Uterus (tissue), 2 donors: ENCODE results near the gene FDCSP.

Experiments used
- CTCF ChIP-seq, 4 experiments: fragments of 200-600 bp in 2 of 4; fragments of 450-650 bp in 2 of 4; sonication (generic) in 2 of 4; IDR thresholded peaks; one replicate each; pipeline ENCODE4 v1.5.1; 2016 to 2019; ENCODE audit warnings: antibody characterized with exemption in 4 of 4, mild to moderate bottlenecking in 2 of 4, moderate library complexity in 1 of 4
- POLR2A ChIP-seq, 2 donors: fragments of 450-650 bp; IDR thresholded peaks; one replicate each; pipeline ENCODE4 v1.6.1; 2016; ENCODE audit warnings: antibody characterized with exemption in 2 of 2, mild to moderate bottlenecking in 1 of 2, moderate library complexity in 1 of 2

- TF ChIP-seq CTCF (IDR thresholded peaks at IDR 0.05) (no peak), POLR2A (IDR thresholded peaks at IDR 0.05) (no peak)
Measured at GRCh38 chr4:70182517-70183167, 43.3 kb upstream of the FDCSP start.
